ENCODE data around the gene RSAD2. TPM values are rescaled to one million over a fixed set of nuclear protein-coding genes. Genes with fewer than 3 reads are reported as not detected.

RSAD2 gene
- total RNA-seq, 1 donor from 2014 or later = 9.5 TPM

- Histone ChIP-seq H3K4me1 (ENCODE audit: insufficient read depth, low read length) (no peaks in the 10 kb centered on the region), H2AFZ (ENCODE audit: low read depth, low read length) (no peak overlapping the region), H3K9me3 (ENCODE audit: insufficient read depth, low read depth, low read length) (no peaks in the 10 kb centered on the region), H4K20me1 (ENCODE audit: insufficient read depth, low read length) (no peaks in the 10 kb centered on the region), H3K27ac (ENCODE audit: low read depth, low read length) (no peak overlapping the region), H3K36me3 (ENCODE audit: insufficient read depth, low read length) (no peaks in the 10 kb centered on the region), H3K4me3 (ENCODE audit: insufficient read depth, low read depth, low read length) (no peak overlapping the region), H3K79me2 (ENCODE audit: insufficient read depth, low read length) (no peaks in the 10 kb centered on the region), H3K27me3 (ENCODE audit: insufficient read depth, low read length) (no peaks in the 10 kb centered on the region), H3K9ac (ENCODE audit: low read length) (no peak overlapping the region), H3K4me2 (ENCODE audit: low read length) (no peak overlapping the region)
- Mint-ChIP-seq H3K9me3 (ENCODE audit: unreplicated experiment) (peaks cover 13% of the 10 kb centered on the region), H3K27me3 (ENCODE audit: low read depth, unreplicated experiment) (peaks cover 2% of the 10 kb centered on the region), H3K4me1 (ENCODE audit: low read depth, unreplicated experiment) (peaks cover 4% of the 10 kb centered on the region), H3K27ac (ENCODE audit: unreplicated experiment) (no peak overlapping the region), H3K4me3 (ENCODE audit: unreplicated experiment) (no peak overlapping the region), H3K36me3 (ENCODE audit: low read depth, unreplicated experiment) (peaks cover 4% of the 10 kb centered on the region)
- FAIRE-seq = no peak
- DNase-seq (ENCODE audit: low read depth) = no peak
- TF ChIP-seq EZH2 (IDR thresholded peaks at IDR 0.05; ENCODE audit: insufficient read depth, low read length) = no peak
Measured at GRCh38 chr2:6905668-6906067, 28.1 kb downstream of the RSAD2 start.

- no peak overlapping the region for H2AFZ ChIP-seq (ENCODE audit: low read depth, low read length)
- no peaks in the 10 kb centered on the region for H3K4me1 ChIP-seq (ENCODE audit: insufficient read depth, low read length)
- peaks cover 4% of the 10 kb centered on the region for H3K36me3 Mint-ChIP-seq (ENCODE audit: low read depth, unreplicated experiment)
- H3K27me3 ChIP-seq (ENCODE audit: insufficient read depth, low read length) = no peaks in the 10 kb centered on the region
- H3K9me3 ChIP-seq (ENCODE audit: insufficient read depth, low read depth, low read length) = no peaks in the 10 kb centered on the region
- H3K36me3 ChIP-seq (ENCODE audit: insufficient read depth, low read length) = no peaks in the 10 kb centered on the region
- H3K9me3 Mint-ChIP-seq (ENCODE audit: unreplicated experiment) = peaks cover 13% of the 10 kb centered on the region
- H3K9ac ChIP-seq (ENCODE audit: low read length) = no peak overlapping the region
- FAIRE-seq (no peak), DNase-seq (ENCODE audit: low read depth) (no peak)
- no peaks in the 10 kb centered on the region for H3K79me2 ChIP-seq (ENCODE audit: insufficient read depth, low read length)
- H3K4me3 Mint-ChIP-seq (ENCODE audit: unreplicated experiment) = no peak overlapping the region
- no peak overlapping the region for H3K4me2 ChIP-seq (ENCODE audit: low read length)
- H3K27ac ChIP-seq (ENCODE audit: low read depth, low read length) = no peak overlapping the region
- no peak overlapping the region for H3K4me3 ChIP-seq (ENCODE audit: insufficient read depth, low read depth, low read length)
- peaks cover 4% of the 10 kb centered on the region for H3K4me1 Mint-ChIP-seq (ENCODE audit: low read depth, unreplicated experiment)
- no peak overlapping the region for H3K27ac Mint-ChIP-seq (ENCODE audit: unreplicated experiment)
- H4K20me1 ChIP-seq (ENCODE audit: insufficient read depth, low read length) = no peaks in the 10 kb centered on the region
- no peak for TF ChIP-seq CTCF (IDR thresholded peaks at IDR 0.05; ENCODE audit: insufficient read depth, low read depth, low read length)
- no peak for TF ChIP-seq EZH2 (IDR thresholded peaks at IDR 0.05; ENCODE audit: insufficient read depth, low read length)
- H3K27me3 Mint-ChIP-seq (ENCODE audit: low read depth, unreplicated experiment) = peaks cover 2% of the 10 kb centered on the region
Measured at GRCh38 chr2:6906165-6906741, 28.7 kb downstream of the RSAD2 start.

- FAIRE-seq (no peak), DNase-seq (ENCODE audit: low read depth) (no peak)
- H3K27me3 ChIP-seq (ENCODE audit: insufficient read depth, low read length) = no peaks in the 10 kb centered on the region
- no peak overlapping the region for H3K4me3 Mint-ChIP-seq (ENCODE audit: unreplicated experiment)
- H3K36me3 ChIP-seq (ENCODE audit: insufficient read depth, low read length) = no peaks in the 10 kb centered on the region
- no peaks in the 10 kb centered on the region for H3K9me3 ChIP-seq (ENCODE audit: insufficient read depth, low read depth, low read length)
- no peak overlapping the region for H3K4me2 ChIP-seq (ENCODE audit: low read length)
- H3K4me3 ChIP-seq (ENCODE audit: insufficient read depth, low read depth, low read length) = no peak overlapping the region
- H4K20me1 ChIP-seq (ENCODE audit: insufficient read depth, low read length) = no peaks in the 10 kb centered on the region
- no peak overlapping the region for H3K9ac ChIP-seq (ENCODE audit: low read length)
- peaks cover 4% of the 10 kb centered on the region for H3K4me1 Mint-ChIP-seq (ENCODE audit: low read depth, unreplicated experiment)
- H3K27ac ChIP-seq (ENCODE audit: low read depth, low read length) = no peak overlapping the region
- H3K36me3 Mint-ChIP-seq (ENCODE audit: low read depth, unreplicated experiment) = no peaks in the 10 kb centered on the region
- no peaks in the 10 kb centered on the region for H3K4me1 ChIP-seq (ENCODE audit: insufficient read depth, low read length)
- H3K79me2 ChIP-seq (ENCODE audit: insufficient read depth, low read length) = no peaks in the 10 kb centered on the region
- TF ChIP-seq CTCF (IDR thresholded peaks at IDR 0.05; ENCODE audit: insufficient read depth, low read depth, low read length) = no peak
- TF ChIP-seq EZH2 (IDR thresholded peaks at IDR 0.05; ENCODE audit: insufficient read depth, low read length) = no peak
- H2AFZ ChIP-seq (ENCODE audit: low read depth, low read length) = no peak overlapping the region
- H3K27me3 Mint-ChIP-seq (ENCODE audit: low read depth, unreplicated experiment) = peaks cover 2% of the 10 kb centered on the region
- no peak overlapping the region for H3K27ac Mint-ChIP-seq (ENCODE audit: unreplicated experiment)
- no peaks in the 10 kb centered on the region for H3K9me3 Mint-ChIP-seq (ENCODE audit: unreplicated experiment)
Measured at GRCh38 chr2:6908291-6908690, 30.7 kb downstream of the RSAD2 start.

All from astrocyte (in vitro differentiated cells and primary cell).